T-helper 9 cell (primary cell): ENCODE measurements around the gene SHROOM1.
"Not testable (repeated sequence)": the region's sequence is repeated elsewhere in the genome, so short reads cannot be mapped to it uniquely, and the experiment has no call there.

Source experiments
- DNase-seq: peaks from one replicate; pipeline ENCODE4 v3.0.0-alpha.2; 2020
- total RNA-seq, 2 donors: gene quantifications; one replicate each; lab custom pipeline; 2026; lab: John Stamatoyannopoulos, UW

The SHROOM1 gene
- total RNA-seq = 0 to 0.07 reads per million in 2 donors

GRCh38 chr5:132830436-132831094 lies at the start of gene SHROOM1:
Gene SHROOM1 (minus strand): TSS chr5:132830647. CDS start chr5:132826140, 4,507 bp downstream.
- no peak for DNase-seq

- no peak for DNase-seq
These were observed 47.5 kb upstream of the SHROOM1 start for GRCh38 chr5:132877938-132878337.

DNA sequence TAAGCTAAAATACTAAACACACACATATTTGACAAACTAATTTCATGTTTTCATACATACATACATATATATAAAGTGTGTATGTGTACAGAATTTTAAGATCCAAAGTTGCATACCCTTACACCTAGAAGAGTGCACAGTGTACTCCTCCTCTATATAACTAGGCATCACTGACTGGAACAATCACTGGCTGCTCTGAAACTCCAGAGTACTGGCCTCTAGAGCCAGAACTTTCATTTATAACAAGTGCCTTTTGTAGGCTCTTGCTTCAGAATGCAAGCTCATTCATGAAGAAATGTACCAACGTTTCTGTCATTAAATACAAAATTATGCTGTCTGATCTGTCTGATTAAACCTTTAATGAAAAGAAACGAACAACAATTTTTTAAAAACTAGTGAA lies 47.0 kb upstream of the SHROOM1 start:
- no peak for DNase-seq

DNA sequence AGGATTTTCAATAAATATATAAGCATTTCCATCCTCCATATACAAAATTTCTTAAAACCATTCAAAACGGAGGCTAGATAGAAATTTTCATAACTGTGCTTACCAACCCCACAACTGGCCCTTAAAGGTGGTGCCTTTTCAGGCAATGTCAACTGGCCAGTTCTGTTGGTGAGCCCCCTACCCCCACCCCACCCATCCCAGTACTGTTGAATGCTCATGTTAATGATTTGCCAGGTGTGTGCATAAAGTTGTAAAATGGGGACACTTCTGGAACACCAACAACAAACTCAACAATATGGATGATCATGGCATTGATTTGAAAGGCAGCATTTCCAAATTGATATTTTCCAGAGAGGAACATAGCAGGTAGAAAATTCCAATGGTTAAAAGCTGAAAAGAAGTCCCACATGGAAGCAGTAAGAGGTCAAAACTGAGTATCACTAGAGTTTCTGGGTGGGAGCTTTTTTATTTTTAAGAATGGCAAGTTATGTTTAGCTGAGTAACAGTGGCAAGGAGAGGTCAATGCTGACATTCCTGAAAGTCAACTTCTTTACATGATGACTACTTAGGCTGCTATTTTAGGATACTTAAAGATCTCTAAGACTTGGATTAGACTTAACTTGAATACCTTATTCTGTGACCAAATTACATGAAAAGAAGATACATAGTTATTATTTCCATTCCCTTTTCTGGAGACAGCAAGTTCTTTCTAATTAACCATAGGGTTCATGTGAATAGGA lies 45.7 kb upstream of the SHROOM1 start:
- no peak for DNase-seq

DNA sequence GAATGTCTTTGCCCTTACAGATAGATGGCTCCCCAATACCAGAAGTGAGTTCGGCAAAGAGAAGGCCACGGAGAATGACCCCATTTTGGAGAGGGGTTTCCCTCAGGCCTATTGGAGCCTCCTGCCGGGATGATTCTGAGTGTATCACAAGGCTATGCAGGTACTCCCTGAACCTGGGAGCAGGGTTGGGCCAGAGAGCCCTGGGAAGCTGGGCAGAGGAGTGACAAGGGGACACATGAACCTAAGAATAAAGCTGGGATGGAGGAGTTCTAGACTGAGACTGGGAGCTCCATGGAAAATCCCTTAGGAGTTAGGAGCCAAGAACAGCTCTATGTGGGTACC lies 43.5 kb upstream of the SHROOM1 start:
- DNase-seq = no peak

DNA sequence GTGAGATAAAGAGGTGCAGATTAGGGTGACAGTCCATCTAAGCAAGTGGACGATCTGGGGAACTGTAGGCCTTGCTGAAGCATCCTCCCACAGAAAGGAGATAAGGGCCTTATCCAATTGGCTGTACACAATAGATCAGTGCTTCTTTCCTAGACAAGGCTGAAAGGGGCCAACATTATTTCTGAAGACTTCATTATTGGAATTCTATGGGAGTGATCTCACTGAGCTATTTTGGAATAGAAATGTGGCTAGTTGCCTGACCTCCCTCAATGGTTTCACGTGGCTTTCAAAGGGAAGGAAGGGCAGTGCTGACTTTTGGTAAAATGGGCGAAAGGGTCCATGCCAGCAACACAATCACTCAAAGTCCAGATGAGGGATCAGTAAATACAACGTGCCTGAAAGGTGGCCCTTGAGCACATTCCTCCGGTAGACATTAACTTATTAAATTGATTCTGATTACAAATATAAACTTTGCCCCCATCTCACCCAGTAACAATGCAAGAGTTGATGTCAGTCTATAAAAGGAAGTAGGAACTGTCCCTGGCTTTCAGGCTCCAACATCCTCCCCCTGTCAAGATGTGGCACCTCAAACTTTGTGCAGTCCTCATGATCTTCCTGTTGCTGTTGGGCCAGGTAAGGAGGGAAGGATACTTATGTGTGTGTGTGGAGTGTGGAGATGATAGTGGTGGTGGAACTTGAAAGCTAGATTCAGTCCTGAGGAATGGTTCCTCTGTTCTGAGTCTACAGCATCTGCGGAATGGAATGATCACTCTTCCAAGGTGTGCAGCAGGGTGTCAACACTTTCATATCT lies 42.9 kb upstream of the SHROOM1 start, which contains the start of gene LEAP2:
LEAP2 (plus strand) TSS at position 550 of the 811 bp plus-strand sequence; CDS start at position 577, 27 bp downstream.
- DNase-seq = no peak

DNA sequence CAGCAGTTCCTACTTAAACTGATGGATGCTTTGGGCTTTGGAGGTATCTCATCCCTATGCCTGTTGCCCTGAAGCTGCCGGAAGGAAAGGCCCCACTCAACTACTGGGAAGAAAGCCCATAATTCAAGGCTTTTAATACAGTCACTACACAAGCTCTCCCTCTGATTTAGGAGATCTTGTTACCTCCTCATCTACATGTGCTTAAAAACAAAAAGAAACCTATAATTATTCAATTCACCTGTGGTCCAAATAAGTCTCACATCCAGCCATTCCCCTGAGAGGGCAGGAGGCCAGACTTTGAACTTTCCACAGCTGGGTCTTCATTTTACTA lies 42.3 kb upstream of the SHROOM1 start:
- DNase-seq = no peak

GRCh38 chr5:132871459-132872284 lies 41.2 kb upstream of the SHROOM1 start:
- no peak for DNase-seq

DNA sequence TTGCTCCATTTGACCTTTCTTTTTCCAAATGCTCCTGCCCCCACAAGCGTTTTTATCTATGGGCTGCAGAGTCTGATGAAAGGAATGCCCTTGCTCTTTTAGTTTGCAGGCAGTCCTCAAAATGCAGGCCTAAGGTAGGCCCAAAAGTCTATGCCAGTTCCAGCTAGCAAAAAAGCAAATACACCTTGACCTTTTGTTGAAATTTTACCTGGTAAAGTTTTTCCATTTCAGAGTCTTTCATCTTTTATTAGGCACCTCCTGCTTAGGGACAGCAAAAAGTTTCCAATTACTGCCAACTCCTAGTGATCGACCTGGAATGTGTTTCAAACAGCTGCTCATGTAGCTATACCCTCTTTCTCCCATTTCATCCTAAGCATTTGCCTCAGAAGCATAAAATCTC lies 40.4 kb upstream of the SHROOM1 start:
- DNase-seq = no peak

DNA sequence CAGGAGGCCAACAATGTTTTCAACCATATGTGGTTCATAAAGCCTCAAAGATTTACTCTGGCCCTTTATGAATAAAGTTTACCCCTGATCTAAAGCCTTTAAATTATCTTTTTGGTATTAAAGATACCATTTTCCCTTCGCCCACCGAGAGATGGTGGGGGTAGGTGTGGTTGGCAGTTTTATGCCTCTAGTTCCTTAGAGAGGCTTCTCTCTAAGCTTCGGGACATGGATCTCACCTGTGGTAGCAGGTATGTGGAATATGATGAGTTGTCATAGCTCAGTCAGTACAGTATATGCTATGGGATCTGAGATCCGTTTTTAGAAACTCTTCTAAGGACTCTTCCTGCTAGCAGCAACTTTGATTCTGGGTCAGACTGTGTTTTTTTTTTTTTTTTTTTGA lies 38.3 kb upstream of the SHROOM1 start:
- DNase-seq = no peak

DNA sequence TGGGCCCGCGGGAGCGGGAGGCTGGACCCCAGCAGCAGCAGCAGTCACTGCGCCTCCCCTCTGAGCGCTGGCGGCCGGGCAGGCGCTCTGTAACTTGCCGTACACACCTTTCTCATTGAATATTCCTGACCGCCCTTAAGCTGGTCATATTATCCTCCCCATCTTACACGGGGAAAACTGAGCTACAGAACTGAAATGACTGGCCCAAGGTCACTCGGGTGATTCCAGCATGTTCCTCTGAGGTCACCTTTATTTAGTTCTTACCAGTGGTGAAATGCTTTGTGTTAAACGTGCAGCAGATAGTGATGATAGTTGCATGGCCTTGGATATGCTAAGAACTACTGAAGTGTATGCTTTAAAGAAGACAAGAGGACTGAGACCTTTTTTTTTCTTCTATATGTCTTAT lies 36.6 kb upstream of the SHROOM1 start:
- DNase-seq = no peak

GRCh38 chr5:132866342-132867045 lies 36.0 kb upstream of the SHROOM1 start, which contains the start of the genes GDF9 and UQCRQ:
Gene GDF9 (minus strand): TSS chr5:132866469. CDS start chr5:132864533, 1,936 bp downstream.
Gene UQCRQ (plus strand): TSS chr5:132866642. CDS start chr5:132866882, 240 bp downstream.
- peak; percentile 81 for DNase-seq

GRCh38 chr5:132865668-132866341 lies 35.4 kb upstream of the SHROOM1 start:
- no peak for DNase-seq

- no peak for DNase-seq
These were observed 30.3 kb upstream of the SHROOM1 start for GRCh38 chr5:132860742-132861141.

GRCh38 chr5:132859889-132860437 lies 29.5 kb upstream of the SHROOM1 start:
- no peak for DNase-seq

DNA sequence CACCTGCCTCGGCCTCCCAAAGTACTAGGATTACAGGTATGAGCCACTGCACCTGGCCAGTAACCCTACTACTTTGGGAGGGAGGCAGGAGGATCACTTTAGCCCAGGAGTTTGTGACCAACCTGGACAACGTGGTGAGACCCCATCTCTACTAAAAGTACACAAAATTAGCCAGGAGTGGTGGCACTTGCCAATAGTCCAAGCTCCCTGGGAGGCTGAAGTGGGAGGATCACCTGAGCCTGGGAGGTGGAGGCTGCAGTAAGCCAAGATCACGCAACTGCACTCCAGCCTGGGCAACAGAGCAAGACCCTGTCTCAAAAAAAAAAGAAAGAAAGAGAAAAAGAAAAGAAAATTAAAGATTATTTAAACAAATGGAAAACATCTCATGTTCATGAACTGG lies 25.6 kb upstream of the SHROOM1 start:
- DNase-seq = no peak

- DNase-seq = not testable (repeated sequence)
These were observed 24.5 kb upstream of the SHROOM1 start for GRCh38 chr5:132854992-132855391.

- DNase-seq = no peak
These were observed 23.9 kb upstream of the SHROOM1 start for GRCh38 chr5:132854301-132854700.

DNA sequence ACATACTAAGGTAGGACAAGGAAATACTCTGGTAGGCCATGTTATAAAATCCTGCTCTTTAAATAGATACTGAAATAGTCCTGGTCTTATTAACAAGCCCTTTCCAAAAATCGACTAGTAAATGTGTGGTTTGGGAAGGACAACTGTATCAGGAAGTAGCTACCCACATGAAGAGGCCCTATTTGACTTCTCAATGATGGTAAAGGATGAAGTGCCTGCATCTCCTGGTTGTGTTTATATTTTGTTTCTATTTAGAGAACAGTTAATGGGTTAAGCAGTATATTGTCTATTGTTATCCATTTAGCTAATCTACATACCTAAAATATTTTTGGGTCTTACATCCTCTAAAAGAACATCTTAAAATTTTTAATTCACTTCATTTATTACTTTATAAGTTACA lies 23.3 kb upstream of the SHROOM1 start:
- no peak for DNase-seq

DNA sequence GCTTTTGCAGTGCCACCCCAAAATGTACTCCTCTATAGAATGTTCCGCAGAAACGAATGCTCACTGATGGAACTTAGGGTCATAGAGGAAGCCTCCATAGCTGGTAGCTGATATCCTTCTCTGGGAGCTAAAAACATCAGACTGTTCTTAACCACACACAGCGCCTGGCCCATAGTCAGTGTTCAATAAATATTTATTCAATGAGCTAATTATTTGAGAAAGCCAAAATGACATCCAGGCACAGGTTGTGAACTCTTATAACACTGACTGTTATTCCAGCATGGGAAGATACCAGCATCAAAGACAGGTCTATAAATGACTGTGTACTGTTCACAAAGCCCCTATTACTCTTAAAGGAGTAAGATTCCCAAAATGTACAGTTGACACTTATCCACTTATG lies 22.9 kb upstream of the SHROOM1 start:
- no peak for DNase-seq

GRCh38 chr5:132850066-132850465 lies 19.6 kb upstream of the SHROOM1 start:
- DNase-seq = no peak
